HG02981 (cell line): ENCODE data around the gene RPLP2.

Experiments
- ATAC-seq: cut with Tn5 transposase; IDR thresholded peaks from one replicate; pipeline ENCODE4 v1.9.1; 2021; ENCODE audit warnings: mild to moderate bottlenecking, moderate library complexity; ENCODE audit not compliant: unreplicated experiment

Gene RPLP2

GRCh38 chr11:773425-773824 lies 36.3 kb upstream of the RPLP2 start:
- no peak for ATAC-seq

GRCh38 chr11:773830-774229 lies 35.9 kb upstream of the RPLP2 start:
- ATAC-seq = no peak

GRCh38 chr11:774873-775592 lies 34.7 kb upstream of the RPLP2 start:
- no peak for ATAC-seq

GRCh38 chr11:776263-776560 lies 33.6 kb upstream of the RPLP2 start:
- ATAC-seq = no peak

- ATAC-seq = peak; percentile 27
Observed at GRCh38 chr11:776561-777287, 33.0 kb upstream of the RPLP2 start.

GRCh38 chr11:777288-778255 lies 32.2 kb upstream of the RPLP2 start, which contains the start of gene GATD1:
GATD1 (minus strand) TSS chr11:777487; CDS start chr11:777462, 25 bp downstream.
- peak; percentile 77 for ATAC-seq

- no peak for ATAC-seq
Observed at GRCh38 chr11:778976-779954, 30.5 kb upstream of the RPLP2 start.

GRCh38 chr11:779955-780532 lies 29.7 kb upstream of the RPLP2 start:
- ATAC-seq = no peak

- ATAC-seq = no peak
Observed at GRCh38 chr11:782264-783174, 27.2 kb upstream of the RPLP2 start.

GRCh38 chr11:783581-784015 lies 26.2 kb upstream of the RPLP2 start:
- no peak for ATAC-seq

- no peak for ATAC-seq
Observed at GRCh38 chr11:786235-787083, 23.3 kb upstream of the RPLP2 start.

GRCh38 chr11:787084-787675 lies 22.6 kb upstream of the RPLP2 start:
- ATAC-seq = no peak

GRCh38 chr11:788009-788640 lies 21.6 kb upstream of the RPLP2 start:
- ATAC-seq = no peak

- no peak for ATAC-seq
Observed at GRCh38 chr11:788953-789940, 20.5 kb upstream of the RPLP2 start.

- ATAC-seq = no peak
Observed at GRCh38 chr11:789943-790342, 19.8 kb upstream of the RPLP2 start, which contains the start of gene CEND1. CEND1 (minus strand) TSS chr11:790090; CDS start chr11:788576, 1,514 bp downstream.
